ENCODE measurements around the gene RNASE11.
"Not testable (repeated sequence)": the region's sequence is repeated elsewhere in the genome, so short reads cannot be mapped to it uniquely, and the experiment has no call there.

RNASE11 gene

GRCh38 chr14:20587489-20588154 lies at the start of gene RNASE11:
RNASE11 (minus strand) TSS chr14:20588001.
- DNase-seq: no peak

GRCh38 chr14:20632831-20633691 lies 45.3 kb upstream of the RNASE11 start:
- peak; percentile 67 for DNase-seq

- DNase-seq: no peak
Measured at GRCh38 chr14:20632448-20632830, 44.6 kb upstream of the RNASE11 start.

GRCh38 chr14:20631880-20632389 lies 44.1 kb upstream of the RNASE11 start:
- DNase-seq: no peak

- DNase-seq: peak; percentile 26
Measured at GRCh38 chr14:20631023-20631879, 43.5 kb upstream of the RNASE11 start.

GRCh38 chr14:20630340-20631022 lies 42.7 kb upstream of the RNASE11 start:
- no peak for DNase-seq

- no peak for DNase-seq
Measured at GRCh38 chr14:20628063-20628854, 40.5 kb upstream of the RNASE11 start.

- no peak for DNase-seq
Measured at GRCh38 chr14:20627346-20628027, 39.7 kb upstream of the RNASE11 start.

GRCh38 chr14:20626274-20626673 lies 38.5 kb upstream of the RNASE11 start:
- DNase-seq: no peak

GRCh38 chr14:20624495-20625070 lies 36.8 kb upstream of the RNASE11 start:
- DNase-seq: no peak

GRCh38 chr14:20623798-20624197 lies 36.0 kb upstream of the RNASE11 start:
- no peak for DNase-seq

- DNase-seq: no peak
Measured at GRCh38 chr14:20622816-20623291, 35.1 kb upstream of the RNASE11 start.

GRCh38 chr14:20620798-20621478 lies 33.1 kb upstream of the RNASE11 start:
- no peak for DNase-seq

- DNase-seq: not testable (repeated sequence)
Measured at GRCh38 chr14:20619688-20620087, 31.9 kb upstream of the RNASE11 start.

GRCh38 chr14:20618271-20618749 lies 30.5 kb upstream of the RNASE11 start:
- DNase-seq: no peak

GRCh38 chr14:20617138-20618003 lies 29.6 kb upstream of the RNASE11 start:
- DNase-seq: no peak

GRCh38 chr14:20615996-20616395 lies 28.2 kb upstream of the RNASE11 start:
- DNase-seq: no peak

GRCh38 chr14:20614038-20614840 lies 26.4 kb upstream of the RNASE11 start:
- peak; percentile 35 for DNase-seq

Measured in NCI-H2171 (cell line).